OCI-M2 (cell line): ENCODE data around the gene KCNS3.

Experiments used
- DNase-seq: peaks from one replicate; lab custom pipeline; 2025; ENCODE audit not compliant: unreplicated experiment; lab: John Stamatoyannopoulos, UW

Gene KCNS3, protein sequence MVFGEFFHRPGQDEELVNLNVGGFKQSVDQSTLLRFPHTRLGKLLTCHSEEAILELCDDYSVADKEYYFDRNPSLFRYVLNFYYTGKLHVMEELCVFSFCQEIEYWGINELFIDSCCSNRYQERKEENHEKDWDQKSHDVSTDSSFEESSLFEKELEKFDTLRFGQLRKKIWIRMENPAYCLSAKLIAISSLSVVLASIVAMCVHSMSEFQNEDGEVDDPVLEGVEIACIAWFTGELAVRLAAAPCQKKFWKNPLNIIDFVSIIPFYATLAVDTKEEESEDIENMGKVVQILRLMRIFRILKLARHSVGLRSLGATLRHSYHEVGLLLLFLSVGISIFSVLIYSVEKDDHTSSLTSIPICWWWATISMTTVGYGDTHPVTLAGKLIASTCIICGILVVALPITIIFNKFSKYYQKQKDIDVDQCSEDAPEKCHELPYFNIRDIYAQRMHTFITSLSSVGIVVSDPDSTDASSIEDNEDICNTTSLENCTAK

DNA sequence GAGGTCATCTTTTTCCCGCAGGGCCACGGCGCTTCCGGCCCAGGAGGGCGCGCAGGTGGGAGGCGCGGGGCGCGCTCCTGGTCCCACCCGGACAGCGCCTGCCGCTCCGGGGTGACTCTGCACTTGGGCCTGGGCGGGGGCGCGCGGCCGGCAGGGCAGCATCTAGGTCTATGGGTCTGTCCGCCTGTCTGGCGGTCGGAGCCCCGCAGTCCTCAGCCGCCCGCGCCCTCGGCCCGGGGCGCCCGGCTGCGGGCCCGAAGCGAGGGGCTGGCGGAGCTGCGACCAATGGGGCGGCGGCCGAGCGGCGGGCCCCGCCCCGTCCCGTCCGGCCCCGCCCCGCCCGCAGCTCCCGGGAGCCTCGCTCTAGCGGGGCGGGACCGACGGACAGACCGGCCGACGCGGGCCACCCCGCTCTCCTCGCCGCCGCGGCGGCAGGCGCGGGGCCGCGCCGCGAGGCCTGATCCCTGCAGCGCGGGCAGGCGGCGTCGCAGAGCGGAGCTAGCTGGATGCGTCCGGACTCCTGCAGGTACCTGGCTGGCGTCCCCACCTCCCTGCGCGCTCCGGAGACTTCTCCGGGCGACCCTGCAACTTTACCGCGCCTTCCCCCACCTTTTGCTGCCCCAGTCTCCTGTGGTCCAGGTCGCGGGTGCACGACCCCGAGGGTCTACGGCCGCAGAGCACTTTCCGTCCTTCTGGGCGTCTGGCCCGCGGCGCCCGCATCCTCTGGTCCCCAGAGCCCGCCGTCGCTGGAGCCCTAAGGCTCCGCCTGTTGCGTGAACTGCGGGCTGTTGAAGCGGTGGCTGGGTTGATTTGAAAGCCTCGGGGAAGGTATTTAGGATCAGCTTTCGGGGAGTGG lies at the start of gene KCNS3:
Gene KCNS3, plus strand, starts transcription at position 387 of the 856 bp plus-strand sequence. CDS start 52,342 bp downstream, outside the sequence.
- DNase-seq = no peak

DNA sequence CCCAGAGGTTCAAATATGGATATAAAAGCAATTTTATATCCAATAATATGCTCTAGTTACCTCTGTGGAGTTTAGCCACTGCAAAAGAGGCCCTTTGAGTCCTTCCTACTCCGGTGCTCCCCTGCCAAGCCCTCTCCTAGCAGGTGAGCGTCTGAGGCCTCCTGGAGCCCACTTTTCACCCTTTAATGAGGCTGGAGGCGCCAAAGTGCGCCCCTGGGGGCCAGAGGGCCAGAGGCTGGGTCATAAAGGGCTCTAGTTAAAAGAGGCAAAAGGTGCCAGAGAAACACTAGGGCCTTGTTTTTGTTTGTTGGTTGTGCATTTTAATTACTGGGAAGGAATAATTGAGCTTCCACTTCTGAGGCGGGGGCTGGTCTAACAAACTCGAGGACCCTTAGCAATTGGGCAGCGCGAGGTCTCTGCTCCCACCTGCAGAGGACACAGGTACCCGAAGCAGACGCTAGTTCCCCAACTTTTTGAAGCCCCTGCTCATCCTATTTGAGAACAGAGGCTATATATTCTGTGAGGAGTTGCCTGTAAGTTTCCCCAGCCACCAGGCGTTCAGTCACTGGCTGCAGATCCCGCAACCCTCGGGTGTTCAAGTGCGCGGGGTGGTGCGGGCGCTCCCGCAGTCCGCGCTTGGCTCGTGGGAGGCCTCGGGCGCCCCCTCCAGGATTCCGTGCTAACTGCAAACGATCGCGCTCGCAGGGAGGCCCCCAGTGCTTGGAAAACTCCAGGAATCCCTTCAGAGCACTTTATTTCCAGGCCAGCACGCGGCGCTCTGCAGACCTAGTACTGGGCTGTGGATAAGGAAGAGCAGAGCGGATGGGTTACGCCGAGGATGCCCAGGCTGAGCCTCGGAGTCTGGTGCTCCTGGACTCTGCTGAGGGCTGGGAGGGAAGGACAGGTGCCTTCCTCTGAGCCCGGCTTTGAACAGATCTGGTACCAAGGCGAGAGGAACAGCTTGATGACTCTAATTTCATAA lies 48.1 kb upstream of the KCNS3 start:
- DNase-seq = no peak

DNA sequence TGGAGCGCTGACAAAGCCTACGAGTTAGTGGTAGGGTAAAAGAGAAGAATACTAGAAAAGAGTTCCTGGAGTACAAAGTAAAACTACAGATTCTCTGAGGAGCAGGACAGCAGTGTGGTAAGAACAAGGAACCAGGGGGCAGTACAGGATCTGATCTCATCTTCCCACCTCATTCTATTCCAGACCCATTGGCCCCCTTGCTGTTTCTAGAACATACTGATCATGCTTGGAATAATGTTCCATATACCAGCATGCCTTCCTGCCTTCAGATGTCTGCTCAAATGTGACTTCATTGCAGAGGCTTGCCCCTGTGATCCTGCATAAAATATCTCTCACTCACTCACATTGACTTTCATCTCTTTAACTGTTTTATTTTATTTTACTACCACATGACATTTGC lies 43.0 kb upstream of the KCNS3 start:
- no peak for DNase-seq

DNA sequence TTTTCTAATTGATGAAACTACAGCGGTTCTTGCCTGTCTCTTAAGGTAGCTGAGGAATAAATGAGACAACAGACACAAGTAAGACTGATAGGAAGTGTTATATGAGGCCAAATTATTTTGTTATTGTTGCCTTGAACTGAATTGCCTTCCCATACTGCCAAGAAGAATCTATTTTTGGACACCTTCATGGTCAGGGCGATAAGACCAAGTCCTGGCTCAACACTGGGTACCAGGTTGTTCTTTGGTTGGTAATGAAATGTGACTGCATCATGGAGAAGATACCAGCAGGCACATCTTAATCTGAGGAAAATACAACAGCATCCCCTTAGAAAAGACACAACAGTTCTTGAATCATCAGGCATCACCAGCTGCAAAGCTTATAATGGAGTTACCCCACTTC lies 38.5 kb upstream of the KCNS3 start:
- DNase-seq = no peak

DNA sequence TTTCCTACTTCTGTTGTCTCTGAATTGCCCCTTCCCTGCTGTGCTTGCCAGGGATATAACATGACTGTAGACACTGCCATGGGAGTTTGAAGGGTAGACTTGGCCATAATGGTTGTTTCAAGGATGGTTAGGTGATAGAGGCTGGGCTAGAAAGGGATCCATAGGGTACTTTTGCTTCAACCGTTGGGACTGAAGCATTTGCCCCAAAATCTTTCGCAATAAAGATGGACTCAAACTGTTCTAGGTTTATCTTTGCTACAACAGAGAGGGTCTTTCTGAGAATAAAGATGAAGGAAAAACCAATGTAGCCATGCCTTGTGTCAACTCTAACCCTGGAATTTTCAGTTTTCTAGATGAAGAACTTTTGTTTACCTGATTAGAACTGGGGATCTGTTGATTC lies 35.0 kb upstream of the KCNS3 start:
- no peak for DNase-seq

DNA sequence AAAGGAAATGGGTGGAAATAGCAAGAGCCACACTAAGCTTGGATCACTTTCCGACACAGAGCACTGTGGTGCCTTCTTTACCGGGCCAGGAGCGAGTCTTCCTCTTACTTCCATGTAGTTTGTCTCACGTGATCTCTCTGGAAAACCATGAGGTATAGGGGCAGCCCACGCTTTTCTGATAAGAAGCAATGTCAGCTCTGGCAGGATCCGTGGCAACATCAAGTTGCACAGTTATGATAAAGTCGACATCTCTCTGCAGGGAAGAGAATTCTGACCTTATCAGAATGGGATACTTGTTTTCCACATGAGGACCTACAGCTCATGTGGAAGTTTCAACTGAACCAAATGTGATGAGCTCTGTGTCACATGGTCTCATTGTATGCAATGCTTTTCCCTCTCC lies 32.7 kb upstream of the KCNS3 start:
- DNase-seq = no peak

DNA sequence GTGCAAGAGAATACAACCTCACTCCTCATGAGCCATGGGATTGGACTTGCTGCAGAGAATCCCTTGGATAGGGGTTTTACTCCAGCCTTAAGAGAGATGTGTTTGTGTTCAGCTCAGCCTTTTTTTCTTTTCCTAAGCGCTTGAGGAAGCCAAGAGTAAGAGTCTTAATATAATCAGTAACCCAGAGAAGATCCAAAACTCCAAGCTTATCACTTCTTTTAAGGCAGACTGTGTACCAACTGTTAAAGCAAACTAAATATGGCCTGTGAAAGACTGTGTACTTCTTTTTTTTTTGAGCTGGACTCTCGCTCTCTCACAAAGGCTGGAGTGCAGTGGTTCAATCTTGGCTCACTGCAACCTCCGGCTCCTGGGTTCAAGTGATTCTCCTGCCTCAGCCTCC lies 31.8 kb upstream of the KCNS3 start:
- DNase-seq = no peak

DNA sequence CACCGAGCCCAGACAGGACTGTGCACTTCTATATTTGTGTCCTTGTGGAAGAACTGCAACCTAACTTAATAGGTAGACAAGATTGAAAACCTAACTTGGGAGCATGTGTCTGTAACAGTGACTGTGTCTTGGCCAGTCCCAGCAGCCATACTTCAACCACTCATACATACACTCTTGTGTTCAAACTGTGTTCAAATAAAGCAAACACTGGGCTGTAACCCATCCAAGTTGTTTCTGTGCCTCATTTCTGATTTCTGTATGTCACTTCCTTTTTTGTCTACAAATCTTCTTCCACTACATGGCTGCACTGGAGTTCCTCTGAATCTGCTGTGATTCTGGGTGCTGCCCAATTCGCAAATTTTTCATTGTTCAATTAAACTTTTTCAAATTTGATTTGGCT lies 31.2 kb upstream of the KCNS3 start:
- DNase-seq = no peak

DNA sequence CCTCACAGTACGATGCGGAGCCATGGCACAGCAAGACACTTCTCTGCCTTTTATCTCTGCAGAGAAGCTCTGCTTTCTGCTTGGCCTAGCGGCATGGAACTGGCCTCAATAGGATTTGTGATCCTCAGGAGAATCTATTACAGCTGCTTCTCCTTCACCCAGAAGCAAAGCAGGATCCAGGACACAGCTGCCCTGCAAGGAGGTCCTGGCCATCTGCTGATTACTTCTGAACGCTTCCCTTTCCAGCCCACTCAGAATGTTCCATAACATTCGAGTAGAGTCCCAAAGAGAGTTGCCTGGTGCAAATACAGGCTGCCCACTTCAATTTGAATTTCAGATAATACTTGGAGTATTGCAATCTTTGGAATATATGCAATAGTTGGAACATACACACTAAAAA lies 29.2 kb upstream of the KCNS3 start:
- no peak for DNase-seq

DNA sequence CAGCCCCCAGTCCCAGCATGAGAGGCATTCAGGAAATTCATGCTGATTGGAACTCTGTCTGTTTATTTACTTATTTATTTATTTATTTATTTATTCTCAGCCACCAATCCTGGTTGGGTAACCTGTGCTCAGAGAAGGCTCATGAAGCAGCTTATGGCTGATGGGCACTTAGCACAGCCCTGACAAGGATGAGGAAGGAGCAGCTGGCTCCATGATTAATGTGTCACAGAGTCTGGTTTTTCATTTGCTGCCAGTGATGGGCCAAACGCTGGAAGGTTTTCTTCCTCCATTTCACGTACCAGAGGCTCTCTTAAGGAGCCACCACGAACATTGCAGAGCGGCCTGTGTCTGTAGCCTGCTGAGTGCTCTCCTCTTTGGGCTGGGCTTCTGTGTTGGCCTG lies 28.3 kb upstream of the KCNS3 start:
- no peak for DNase-seq

DNA sequence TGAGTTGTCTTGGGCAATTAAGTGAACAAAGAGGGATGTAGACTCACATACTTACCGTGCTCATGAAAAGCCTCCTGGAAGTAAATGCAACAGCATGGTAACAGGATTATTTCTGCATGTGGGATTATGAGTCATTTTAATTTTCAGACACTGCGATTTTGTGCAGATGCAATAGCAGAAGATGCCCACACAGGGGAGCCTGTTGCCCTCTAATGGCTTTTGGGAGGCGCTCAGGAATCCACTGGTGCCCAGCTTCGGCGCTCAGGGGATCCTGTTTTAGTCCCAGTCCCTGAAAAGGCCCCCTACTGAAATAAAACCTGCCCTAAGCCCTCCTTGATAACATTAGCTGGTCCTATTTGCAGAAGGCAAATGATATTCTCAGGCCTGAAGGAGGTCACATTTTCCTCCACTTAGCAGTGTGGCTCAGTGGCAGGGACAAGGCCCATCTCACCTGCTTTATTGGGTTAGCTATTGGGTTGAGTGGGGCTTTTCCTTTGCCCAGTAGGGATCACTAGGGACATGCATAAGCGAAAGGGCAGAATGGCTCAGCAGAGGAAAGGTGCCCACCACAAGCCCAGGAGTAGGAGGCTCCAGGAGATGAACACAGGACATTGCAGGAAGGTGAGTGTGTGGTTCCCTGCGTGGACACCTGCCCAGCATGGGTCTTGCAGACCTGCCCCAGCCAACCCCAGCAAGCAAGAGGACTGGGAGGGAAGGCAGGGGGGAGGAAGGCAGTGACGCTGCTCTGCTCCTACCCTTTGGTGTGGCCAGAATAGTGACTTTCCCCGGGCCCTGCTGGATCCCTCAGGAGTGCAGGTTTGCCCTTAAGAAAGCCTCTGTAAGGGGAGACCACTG lies 26.5 kb upstream of the KCNS3 start:
- no peak for DNase-seq

DNA sequence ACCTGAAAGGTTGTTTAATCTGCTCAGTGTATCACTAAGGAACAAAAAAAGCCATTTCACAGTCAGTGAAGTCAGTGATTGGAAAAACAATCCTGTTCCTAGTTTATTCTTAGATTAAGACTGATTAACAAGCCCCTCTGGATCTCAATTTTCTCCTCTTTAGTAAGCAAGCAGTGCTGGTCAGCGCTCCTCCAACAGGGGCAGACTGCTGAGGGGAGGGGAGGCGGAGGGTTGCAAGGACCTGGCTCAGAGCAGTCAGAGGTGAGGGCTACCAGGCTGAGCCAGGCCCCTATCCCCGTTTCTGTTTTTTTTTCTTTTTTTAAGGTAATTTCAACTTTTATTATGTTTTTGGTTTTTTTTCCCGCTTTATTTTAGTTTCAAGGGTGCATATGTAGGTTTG lies 24.7 kb upstream of the KCNS3 start:
- DNase-seq = no peak

DNA sequence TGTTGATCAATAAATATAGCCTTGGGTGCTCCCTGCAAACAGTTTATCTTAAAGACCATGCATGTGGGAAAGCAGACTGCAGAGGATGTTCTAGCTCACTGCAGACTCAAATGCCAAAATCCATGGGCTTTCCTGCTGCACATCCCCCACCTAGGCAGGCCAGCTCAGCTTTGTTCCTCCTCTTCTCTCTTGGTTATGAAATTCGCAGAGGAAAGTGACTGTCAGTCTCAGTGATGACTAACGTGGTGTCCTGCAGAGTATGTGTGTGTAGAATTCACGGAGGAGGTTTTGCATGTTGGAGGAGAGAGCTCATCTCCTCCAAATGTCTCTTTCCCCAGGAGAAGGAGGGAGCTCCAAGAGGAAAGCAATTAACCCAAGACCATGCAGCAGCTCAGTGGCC lies 21.4 kb upstream of the KCNS3 start:
- DNase-seq = no peak

DNA sequence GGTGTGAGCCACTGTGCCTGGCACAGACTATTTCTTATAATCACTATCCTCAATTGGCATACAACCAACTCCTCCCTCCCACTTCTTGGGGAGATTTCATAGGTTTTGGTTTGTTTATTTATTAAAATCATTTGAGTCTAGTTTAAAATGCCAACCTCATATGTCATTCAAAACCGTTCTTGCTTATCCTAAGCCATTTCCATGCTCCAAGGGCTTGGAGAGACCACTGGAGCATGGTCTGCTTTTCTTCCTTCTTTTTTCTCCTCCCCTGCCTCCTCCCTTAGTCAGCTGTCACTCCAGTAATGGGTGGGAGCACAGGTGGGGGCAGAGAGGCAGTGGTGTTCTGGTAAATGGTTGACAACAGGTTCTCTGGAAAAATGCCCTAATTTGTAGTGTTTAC lies 20.4 kb upstream of the KCNS3 start:
- no peak for DNase-seq

DNA sequence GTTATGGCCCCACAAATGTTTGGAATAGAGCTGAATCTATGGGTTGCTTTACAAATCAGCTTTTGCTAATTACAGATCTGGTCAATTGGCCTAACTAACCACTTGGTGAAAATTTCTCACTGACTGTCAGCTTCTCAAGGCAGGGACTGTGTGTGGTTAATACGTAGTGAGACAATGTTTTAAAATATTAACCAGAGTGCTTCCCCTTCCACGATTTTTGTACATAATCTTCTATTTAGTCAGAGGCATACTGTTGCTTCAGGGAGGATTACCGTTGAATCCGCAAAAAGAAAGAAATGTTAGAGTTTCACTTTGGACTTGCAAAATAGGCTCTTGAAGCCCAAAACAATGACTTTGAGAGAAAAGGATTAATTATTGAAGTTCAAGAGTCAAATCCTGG lies 14.9 kb upstream of the KCNS3 start:
- DNase-seq = no peak

DNA sequence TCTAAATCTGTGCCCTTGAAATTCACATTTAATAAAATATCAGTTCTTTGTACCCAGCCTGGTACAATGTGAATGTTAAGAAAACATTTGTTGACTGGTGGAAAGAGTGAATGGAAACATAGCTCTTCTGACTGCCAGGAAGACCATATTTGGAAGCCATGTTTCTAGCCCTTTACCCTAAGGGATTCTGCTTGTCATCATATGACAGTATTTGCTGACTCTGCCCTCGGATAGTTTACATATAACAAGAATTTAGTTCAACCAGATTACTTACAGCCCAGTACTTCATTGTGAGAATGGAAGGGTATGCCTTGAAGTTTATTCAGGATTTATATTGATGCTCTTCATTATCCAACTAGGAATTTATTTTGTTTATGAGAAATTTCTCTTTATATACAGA lies 13.8 kb upstream of the KCNS3 start:
- DNase-seq = no peak

DNA sequence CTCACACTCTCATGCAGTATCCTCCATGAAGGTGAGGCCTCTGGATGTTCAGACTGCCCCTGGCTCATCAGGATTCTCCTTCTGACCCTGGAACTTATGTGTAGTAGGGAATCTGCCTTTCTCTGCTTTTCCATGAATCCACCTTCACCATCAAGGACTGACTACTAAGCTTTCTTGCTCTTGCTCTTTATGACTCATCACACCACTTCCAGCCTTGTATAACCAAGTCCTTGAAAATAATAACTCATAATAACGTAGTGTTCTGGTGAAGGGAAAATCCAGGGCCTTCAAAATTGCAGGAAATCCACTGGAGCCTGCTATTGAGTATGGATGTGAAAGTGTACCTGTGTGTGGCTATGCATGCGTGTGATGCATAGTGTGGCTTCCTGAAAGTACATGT lies 11.3 kb upstream of the KCNS3 start:
- no peak for DNase-seq

DNA sequence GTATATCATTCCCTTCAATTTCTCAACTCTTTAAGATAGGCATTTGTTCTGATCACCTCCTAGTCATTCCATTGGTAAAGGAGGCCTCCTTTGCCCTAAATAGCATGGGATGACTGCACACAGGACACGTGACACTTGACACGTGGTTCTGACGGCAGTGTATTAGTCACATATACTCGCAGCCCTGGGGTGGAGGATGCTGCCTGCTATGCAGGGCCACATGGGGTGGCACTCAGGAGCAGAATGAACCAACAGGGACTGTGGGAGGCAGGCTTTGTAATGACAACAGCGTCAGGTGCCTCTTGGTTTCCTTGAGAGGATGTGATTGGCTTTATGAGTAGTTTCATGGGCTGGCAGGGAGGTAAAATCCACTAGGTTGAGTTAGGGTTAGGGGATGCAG lies 9.3 kb upstream of the KCNS3 start:
- DNase-seq = no peak

DNA sequence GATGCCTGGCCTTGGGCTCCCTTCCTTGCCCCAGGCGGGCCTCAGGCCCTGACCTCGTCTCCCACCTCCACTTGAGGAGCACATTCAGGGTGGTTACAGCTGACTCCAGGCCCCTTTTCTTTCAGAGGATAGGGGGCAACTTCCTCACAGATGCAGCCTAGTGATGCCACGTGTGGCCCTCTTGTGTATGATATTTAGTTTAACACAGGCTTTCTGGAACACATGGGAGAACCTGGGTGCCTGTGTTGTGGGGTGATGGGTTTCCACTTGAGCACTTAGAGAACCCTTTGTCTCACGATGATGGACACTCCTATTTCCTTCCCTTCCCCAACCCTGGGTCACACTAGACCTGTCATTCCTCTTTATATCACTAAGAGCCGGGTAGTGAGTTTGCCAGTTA lies 6.8 kb upstream of the KCNS3 start:
- no peak for DNase-seq

DNA sequence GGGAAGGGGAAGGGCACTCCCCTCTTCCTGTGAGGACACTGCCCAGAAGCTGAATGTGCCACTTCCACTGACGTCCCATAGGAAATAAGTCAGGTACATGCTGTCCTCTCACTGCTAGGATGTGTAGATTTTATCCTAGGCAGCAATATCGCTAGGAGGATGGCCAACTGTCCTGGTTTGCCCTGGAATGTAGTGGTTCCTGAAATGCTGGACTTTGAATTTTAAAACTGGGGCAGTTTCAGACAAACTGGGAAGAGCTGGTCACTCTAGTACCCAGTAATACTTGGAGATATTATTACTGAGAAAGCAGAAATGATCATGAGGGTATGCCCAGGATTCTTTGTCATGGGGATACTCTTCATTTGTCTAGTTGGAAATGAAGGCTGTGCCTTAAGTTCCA lies 5.4 kb upstream of the KCNS3 start:
- no peak for DNase-seq
